ENCODE results near the gene KCNMA1. TPM values are rescaled to one million over a fixed set of nuclear protein-coding genes. Genes with fewer than 3 reads are reported as not detected.

KCNMA1 gene
- total RNA-seq, 4 donors from 2014 or later: 66.8 to 96.5 (median 78.9) TPM

DNA sequence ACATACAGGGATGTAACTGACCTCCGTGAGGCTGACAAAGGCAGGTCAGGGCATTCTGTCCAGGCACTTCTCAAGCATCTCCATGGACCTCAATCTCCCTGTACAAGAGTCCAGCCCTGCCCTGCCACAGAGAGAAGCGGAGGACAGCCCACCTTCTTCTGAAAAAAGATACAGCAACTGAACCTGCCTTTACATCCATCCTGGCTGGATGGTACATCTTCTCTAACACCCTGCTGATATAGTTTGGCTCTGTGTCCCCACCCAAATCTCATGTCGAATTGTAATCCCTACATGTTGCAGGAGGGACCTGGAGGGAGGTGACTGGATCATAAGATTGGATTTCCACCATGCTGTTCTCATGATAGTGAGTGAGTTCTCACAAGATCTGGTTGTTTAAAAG is 40.5 kb upstream of the KCNMA1 start:
- TF ChIP-seq, protein P1, sequence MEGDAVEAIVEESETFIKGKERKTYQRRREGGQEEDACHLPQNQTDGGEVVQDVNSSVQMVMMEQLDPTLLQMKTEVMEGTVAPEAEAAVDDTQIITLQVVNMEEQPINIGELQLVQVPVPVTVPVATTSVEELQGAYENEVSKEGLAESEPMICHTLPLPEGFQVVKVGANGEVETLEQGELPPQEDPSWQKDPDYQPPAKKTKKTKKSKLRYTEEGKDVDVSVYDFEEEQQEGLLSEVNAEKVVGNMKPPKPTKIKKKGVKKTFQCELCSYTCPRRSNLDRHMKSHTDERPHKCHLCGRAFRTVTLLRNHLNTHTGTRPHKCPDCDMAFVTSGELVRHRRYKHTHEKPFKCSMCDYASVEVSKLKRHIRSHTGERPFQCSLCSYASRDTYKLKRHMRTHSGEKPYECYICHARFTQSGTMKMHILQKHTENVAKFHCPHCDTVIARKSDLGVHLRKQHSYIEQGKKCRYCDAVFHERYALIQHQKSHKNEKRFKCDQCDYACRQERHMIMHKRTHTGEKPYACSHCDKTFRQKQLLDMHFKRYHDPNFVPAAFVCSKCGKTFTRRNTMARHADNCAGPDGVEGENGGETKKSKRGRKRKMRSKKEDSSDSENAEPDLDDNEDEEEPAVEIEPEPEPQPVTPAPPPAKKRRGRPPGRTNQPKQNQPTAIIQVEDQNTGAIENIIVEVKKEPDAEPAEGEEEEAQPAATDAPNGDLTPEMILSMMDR (IDR thresholded peaks at IDR 0.05 in 4 of 5, conservative IDR thresholded peaks at IDR 0.05 in 1 of 5): no peak
- TF ChIP-seq POLR2A (IDR thresholded peaks at IDR 0.05): no peak
- no peak overlapping the region for H3K4me3 ChIP-seq
- no peaks in the 10 kb centered on the region for H3K36me3 ChIP-seq
- H3K4me1 ChIP-seq: no peaks in the 10 kb centered on the region
- peaks cover 0 to 3% (median 0%) of the 10 kb centered on the region in 3 donors for H3K27me3 ChIP-seq
- no peak overlapping the region for H3K27ac ChIP-seq
- in situ Hi-C loops (cut with MboI; ENCODE audit: low sequenced_read_pairs in 4 of 4): no loop called here
- no peaks in the 10 kb centered on the region for H3K9me3 ChIP-seq
- ATAC-seq (no peak), DNase-seq (no peak)
- intact Hi-C loops (cut with DNase I; ENCODE audit: low total_unique reads): no loop called here

DNA sequence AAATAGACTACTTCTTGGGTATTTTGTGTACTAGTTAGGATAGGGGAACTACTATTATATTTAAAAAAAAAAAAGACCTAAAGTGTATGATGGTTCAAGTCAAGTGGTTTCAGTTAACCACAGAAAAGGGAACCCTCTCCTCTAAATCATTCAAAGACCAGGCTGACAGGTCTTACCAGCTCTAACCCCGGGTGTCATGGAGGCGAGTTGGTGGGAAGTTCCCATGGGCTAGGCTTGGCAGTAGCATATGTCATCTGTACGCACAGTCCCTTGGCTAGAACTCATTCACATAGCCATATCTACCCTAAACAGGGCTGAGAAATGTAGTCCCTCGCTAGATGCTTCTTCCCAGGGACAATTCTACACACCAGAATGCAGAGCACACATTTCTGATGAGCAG is 37.7 kb upstream of the KCNMA1 start:
- H3K27ac ChIP-seq: no peak overlapping the region
- no peak for ATAC-seq
- H3K4me1 ChIP-seq: no peaks in the 10 kb centered on the region
- TF ChIP-seq, protein P1 (IDR thresholded peaks at IDR 0.05 in 4 of 5, conservative IDR thresholded peaks at IDR 0.05 in 1 of 5): no peak
- TF ChIP-seq POLR2A (IDR thresholded peaks at IDR 0.05): no peak
- H3K27me3 ChIP-seq: peaks cover 0 to 4% (median 0%) of the 10 kb centered on the region in 3 donors
- in situ Hi-C loops (cut with MboI; ENCODE audit: low sequenced_read_pairs in 4 of 4) (no loop called here), intact Hi-C loops (cut with DNase I; ENCODE audit: low total_unique reads) (no loop called here)
- no peaks in the 10 kb centered on the region for H3K36me3 ChIP-seq
- no peaks in the 10 kb centered on the region for H3K9me3 ChIP-seq
- H3K4me3 ChIP-seq: no peak overlapping the region
- no peak for DNase-seq

DNA sequence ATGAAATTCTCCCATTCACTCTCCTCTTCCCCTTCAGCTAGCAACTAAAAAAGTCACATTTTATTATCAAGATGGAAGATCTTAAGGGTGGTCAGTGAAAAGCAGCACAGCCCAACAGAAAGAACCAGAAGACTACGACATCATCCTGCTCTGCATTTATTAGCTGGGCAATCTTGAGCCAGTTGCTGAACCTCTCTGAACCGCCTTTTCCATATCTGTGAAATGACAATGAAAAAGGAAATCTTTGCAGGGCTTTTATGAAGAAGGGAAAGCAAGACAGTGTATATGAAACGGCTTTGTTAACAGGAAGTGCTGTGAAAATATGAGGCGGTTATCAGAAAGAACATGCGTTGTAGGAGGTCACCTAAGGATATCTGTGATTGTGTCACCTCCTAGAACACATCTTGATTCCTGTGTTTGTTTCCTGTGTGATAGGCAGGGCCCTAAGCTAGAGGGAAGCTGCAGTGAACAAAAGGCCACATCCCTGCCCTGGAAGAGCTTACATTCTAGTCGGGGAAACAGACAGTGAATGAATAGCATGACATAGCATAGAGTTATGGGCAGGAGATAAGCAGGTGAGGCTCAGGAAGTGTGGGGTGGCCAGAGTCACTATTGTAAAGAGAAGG is 36.0 kb upstream of the KCNMA1 start:
- Histone ChIP-seq H3K4me1 (no peaks in the 10 kb centered on the region), H3K4me3 (no peak overlapping the region), H3K9me3 (no peaks in the 10 kb centered on the region), H3K36me3 (no peaks in the 10 kb centered on the region), H3K27ac (no peak overlapping the region), H3K27me3 (peaks cover 0 to 6% (median 0%) of the 10 kb centered on the region in 3 donors)
- TF ChIP-seq, protein P1 (IDR thresholded peaks at IDR 0.05 in 4 of 5, conservative IDR thresholded peaks at IDR 0.05 in 1 of 5): no peak
- TF ChIP-seq POLR2A (IDR thresholded peaks at IDR 0.05): no peak
- intact Hi-C loops (cut with DNase I; ENCODE audit: low total_unique reads): no loop called here
- no peak for DNase-seq
- ATAC-seq: no peak
- in situ Hi-C loops (cut with MboI; ENCODE audit: low sequenced_read_pairs in 4 of 4): no loop called here

DNA sequence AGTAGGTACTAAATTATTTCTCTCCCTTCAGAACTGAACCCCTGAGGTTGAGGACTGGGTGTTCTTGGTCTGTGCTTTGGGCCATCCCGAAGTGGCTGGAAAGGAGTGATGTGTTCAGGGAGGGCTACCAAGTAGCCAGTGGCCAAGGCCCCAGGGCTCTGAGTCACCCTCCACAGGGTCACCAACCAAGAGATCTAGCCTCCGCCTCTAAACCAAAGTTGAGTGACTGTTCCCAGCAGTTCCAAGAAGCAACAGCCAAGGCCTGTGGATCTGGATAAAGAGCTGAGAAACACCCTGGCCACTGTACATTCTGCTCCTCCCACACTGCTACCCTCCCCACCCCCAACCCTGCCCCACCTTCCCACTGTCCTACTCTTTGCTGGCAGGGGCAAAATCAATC is 35.5 kb upstream of the KCNMA1 start:
- ATAC-seq (no peak), DNase-seq (no peak)
- Histone ChIP-seq H3K4me3 (no peak overlapping the region), H3K27me3 (peaks cover 0 to 6% (median 0%) of the 10 kb centered on the region in 3 donors), H3K27ac (no peak overlapping the region), H3K4me1 (no peaks in the 10 kb centered on the region), H3K9me3 (no peaks in the 10 kb centered on the region), H3K36me3 (no peaks in the 10 kb centered on the region)
- in situ Hi-C loops (cut with MboI; ENCODE audit: low sequenced_read_pairs in 4 of 4) (no loop called here), intact Hi-C loops (cut with DNase I; ENCODE audit: low total_unique reads) (no loop called here)
- TF ChIP-seq, protein P1 (IDR thresholded peaks at IDR 0.05 in 4 of 5, conservative IDR thresholded peaks at IDR 0.05 in 1 of 5): no peak
- TF ChIP-seq POLR2A (IDR thresholded peaks at IDR 0.05): no peak
